NCI-H460 (cell line): ENCODE data around the gene RGS13. TPM values are rescaled to one million over a fixed set of nuclear protein-coding genes. Genes with fewer than 3 reads are reported as not detected.

ENCODE experiments used
- DNase-seq: peaks from one replicate; pipeline ENCODE4 v3.0.0-alpha.2; 2016; ENCODE audit warnings: low read depth; ENCODE audit errors: extremely low read depth
- polyA plus RNA-seq: library from polyadenylated mRNA; depleted of rRNA; stranded (reverse); fragments of >200 nt; gene quantifications from 2 replicates; pipeline ENCODE4 v1.2.3, GENCODE V29; 2014; cell fraction: nucleus; rRNA removed
- total RNA-seq: library from RNA; depleted of rRNA; stranded (reverse); fragments of >200 nt; shearing (Covaris generic); gene quantifications from 2 replicates; pipeline ENCODE4 v1.2.3, GENCODE V29; 2014; rRNA removed

RGS13 gene, protein sequence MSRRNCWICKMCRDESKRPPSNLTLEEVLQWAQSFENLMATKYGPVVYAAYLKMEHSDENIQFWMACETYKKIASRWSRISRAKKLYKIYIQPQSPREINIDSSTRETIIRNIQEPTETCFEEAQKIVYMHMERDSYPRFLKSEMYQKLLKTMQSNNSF
- not detected in 2 replicates for total RNA-seq
- polyA plus RNA-seq = not detected in 2 replicates

DNA sequence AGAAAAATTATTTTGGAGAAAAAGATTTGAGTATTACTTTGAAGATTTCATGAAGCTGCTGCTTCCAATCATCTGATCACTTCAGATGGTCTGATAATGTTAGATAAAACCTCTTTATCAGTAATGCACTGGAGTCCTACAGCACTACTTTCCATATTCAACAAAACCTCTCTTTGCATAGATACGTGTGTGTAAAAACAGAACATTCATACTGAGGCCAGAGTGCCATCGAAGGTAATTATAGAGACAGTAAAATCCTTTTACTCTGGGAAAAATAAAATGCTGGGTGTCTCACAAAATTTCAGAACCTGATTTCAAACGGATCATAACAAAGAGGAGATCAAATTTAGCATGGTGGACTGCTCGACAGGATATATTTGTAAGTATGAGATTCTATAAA, at the start of gene RGS13:
Gene RGS13, plus strand, starts transcription at position 209 of the 400 bp plus-strand sequence. CDS start 8,188 bp downstream, outside the sequence.
- no peak for DNase-seq

GRCh38 chr1:192587386-192588266, 48.3 kb upstream of the RGS13 start:
- DNase-seq = no peak

GRCh38 chr1:192588546-192588945, 47.4 kb upstream of the RGS13 start:
- no peak for DNase-seq

DNA sequence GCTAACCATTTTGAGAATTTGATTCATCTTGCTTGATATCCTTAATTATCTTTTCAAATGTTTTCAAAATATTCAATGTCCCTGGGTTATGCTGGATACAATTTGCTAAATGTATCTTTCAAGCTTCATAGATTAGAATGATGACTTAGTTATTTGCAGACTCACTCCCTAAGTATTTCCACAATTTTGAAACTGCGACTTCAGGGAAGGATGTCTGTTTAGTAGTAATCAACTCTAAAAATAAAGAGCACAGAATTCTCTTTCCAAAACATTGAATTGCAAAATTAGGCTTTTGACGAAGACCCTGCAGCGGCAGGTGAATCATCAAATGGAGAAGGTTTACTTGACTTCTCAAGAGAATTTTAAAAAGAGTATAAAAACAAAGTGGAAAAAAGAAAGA, 46.1 kb upstream of the RGS13 start:
- no peak for DNase-seq

GRCh38 chr1:192592517-192592916, 43.4 kb upstream of the RGS13 start:
- no peak for DNase-seq

- no peak for DNase-seq
Measured at GRCh38 chr1:192592981-192593708, 42.8 kb upstream of the RGS13 start.

DNA sequence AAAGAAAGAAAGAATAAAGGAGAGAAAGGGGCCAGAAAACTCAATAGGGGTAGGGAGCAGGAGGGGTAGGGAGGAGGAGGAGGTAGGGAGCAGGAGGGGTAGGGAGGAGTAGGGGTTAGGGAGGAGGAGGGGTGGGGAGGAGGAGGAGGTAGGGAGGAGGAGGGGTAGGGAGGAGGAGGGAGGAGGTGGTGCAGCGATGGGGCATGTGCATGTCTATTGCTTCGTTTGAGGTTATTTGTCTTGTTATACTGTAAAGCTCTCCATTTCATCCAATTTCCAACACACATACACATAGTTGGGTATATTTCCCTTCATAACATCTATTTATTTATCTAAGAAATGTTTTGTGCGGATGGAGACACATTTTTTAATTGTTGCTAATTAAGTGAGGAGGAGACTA, 40.6 kb upstream of the RGS13 start:
- DNase-seq = no peak

DNA sequence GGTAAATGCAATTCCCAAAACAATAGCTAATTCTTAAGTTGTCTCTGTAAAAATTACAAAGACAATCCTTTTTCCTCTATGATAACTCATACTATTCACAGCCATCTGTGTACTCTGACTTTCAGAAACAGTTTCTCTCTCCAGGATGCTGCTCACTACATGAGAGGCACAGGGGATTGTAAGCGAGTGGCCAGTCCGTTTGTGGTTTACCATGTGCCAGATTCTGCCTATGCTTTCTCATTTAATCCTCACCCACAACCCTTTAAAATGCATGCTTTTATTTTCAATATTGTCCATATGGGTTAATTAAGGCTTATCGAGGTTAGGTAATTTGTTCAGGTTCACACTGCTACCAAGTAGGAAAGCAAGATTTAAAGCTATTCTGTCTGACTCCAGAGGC, 37.4 kb upstream of the RGS13 start:
- DNase-seq = no peak

DNA sequence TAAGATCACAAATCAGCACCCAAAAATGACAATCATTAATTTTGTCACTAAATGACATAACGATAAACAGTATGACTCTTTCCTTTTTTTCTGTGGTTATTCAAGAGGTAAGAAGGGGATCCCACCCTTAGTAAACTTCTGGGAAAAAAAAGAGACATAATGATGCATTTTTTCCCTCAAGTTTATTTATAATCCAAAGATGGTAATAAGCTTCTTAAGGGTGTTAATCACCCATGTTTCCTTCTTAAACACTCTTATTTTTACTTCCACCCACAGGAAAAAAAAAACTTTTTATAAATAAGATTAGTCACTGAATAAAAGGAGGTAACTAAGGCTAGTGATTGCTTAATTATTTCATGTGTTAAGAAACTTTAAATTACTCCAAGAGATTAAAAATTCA, 35.7 kb upstream of the RGS13 start:
- no peak for DNase-seq

- no peak for DNase-seq
Measured at GRCh38 chr1:192601143-192601542, 34.8 kb upstream of the RGS13 start.

- no peak for DNase-seq
Measured at GRCh38 chr1:192601567-192601966, 34.4 kb upstream of the RGS13 start.

- DNase-seq = no peak
Measured at GRCh38 chr1:192602757-192603156, 33.2 kb upstream of the RGS13 start.

DNA sequence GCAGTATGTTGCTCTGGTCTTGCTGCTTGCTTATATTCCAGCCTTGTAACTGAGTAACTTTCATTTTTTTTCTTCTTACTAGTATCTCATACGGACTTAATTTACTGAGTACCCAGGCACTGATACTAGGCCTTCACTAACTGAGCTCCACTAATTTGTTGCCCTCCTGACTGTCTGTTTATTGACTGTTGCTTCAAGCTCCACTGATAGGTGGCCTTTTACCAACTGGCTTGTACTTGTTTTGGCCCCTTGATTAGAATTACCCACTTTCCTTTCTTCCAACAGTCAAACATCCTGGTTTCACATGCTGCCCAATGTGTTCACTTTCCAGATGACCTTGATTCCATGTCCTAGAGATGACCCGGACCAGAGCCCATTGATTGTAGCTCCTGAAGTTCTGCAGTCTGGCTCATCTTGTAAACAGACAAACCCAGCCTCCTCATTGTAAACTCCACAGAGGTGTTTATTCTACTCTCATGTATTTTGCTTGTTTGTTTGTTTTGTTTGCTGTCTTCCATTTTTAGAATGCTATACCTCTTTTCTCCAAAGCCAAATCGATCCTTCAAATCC, 32.6 kb upstream of the RGS13 start:
- no peak for DNase-seq

DNA sequence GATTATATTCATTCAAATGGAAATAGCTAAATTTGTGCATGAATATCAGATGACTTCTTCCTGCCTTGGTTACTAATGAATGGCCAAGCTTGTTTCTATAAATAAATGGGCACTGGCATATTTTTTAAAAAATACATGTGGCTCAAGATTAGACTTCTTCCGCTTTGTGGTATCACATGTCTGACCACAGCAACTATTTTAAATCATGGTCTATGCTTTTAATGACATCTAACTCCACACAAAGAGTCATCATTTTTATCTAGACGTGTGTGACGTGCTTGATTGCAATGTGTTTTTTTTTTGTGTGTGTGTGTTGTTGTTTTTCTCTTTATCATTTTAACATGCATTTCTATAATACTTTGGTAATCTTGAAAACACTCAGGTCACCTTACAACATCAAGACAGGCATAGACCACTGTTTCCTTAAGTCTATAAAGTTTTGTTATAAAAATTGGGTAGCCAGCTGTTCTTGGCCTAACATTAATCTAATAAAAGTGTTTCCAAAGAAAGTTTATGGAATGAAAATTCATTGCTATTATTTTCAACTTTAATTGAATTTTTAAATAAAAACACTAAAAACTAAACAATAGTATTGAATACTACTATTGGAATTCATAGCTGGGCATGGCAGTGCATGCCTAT, 30.8 kb upstream of the RGS13 start:
- no peak for DNase-seq

- DNase-seq = no peak
Measured at GRCh38 chr1:192608671-192609070, 27.3 kb upstream of the RGS13 start.

GRCh38 chr1:192609110-192610079, 26.6 kb upstream of the RGS13 start:
- no peak for DNase-seq

DNA sequence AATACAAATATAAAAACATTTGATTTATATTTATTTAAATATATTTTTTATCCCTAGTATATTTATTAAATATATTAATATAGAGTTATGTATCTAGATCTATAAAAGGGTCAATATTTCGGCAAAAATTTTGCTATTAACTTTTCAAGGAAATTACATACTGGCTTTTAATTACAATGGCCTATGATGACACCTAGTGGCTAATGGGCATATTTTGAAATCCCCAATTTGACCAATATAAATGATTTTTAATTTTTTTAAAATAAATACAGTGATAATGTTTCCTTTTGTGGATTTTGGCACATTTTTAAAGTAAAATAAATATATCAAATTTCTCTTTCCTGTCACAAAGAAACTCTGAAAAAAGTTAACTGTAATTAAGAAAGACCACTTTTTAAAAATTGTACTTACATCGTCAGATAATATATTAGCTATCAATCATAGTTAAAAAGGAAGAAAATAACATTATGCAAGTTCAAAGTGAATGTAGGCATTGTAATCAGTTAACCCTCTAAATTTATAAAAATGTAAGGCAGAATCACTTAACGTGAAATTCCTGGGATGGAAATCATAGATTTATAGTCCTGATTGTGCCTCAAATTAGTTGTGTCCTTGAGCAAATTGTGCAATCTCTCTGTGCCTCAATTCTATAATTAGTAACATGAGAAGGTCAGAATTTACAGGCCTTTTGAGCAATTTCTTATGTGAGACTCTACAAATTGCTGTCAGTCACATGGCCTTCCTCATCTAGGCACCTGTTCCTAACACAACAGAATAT, 25.6 kb upstream of the RGS13 start:
- DNase-seq = peak; percentile 29

DNA sequence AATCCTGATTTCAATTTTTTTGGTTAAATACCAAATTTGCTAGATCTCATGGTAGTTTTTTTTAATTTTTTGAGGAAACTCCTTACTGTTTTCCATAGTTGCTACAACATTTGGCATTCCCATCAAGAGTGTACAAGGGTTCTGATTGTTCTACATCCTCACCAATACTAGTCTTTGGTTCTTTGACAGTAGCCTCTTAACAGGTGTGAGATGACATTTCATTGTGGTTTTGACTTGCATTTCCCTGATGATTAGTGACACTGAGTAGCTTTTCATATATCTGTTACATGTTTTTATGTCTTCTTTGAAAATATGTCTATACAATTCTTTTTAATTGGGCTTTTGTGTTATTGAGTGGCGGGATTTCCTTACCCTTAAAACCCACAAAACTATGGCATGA, 20.9 kb upstream of the RGS13 start:
- no peak for DNase-seq
